Panc1 (cell line): ENCODE data around the gene FIZ1. TPM values are rescaled to one million over a fixed set of nuclear protein-coding genes. Genes with fewer than 3 reads are reported as not detected.

Source experiments
- ATAC-seq: fragments of 200-7000 bp; cut with Tn5 transposase; 2 replicates; pipeline ENCODE4 v1.9.1; 2020; ENCODE audit warnings: mild to moderate bottlenecking, moderate library complexity
- BruUV-seq: library from RNA; stranded (reverse); fragments of 400-500 nt; replicated peaks from 2 replicates; lab custom pipeline; 2021; lab: Mats Ljungman, UMichigan
- CTCF ChIA-PET: fragments of 300-600 bp; sonication (Branson Sonifier 250); formaldehyde crosslinking; loops from one replicate; lab custom pipeline; 2022; ENCODE audit warnings: antibody characterized with exemption; lab: Charles Lee
- POLR2A ChIA-PET: fragments of 300-600 bp; sonication (Branson Sonifier 250); formaldehyde crosslinking; loops from one replicate; lab custom pipeline; 2022; ENCODE audit warnings: antibody characterized with exemption; lab: Charles Lee
- DNase-seq: peaks from one replicate; pipeline ENCODE4 v3.0.0-alpha.2; 2010; ENCODE audit warnings: low read depth, low spot score
- H3K27ac ChIP-seq: 2 replicates; pipeline ENCODE4 v1.5.1; 2011; ENCODE audit warnings: mild to moderate bottlenecking, low read length, inconsistent platforms
- H3K27me3 ChIP-seq: fragments of 200-500 bp; sonication (Bioruptor generic); 2 replicates; pipeline ENCODE4 v1.6.0; 2014; ENCODE audit warnings: low read length, inconsistent platforms; ENCODE audit not compliant: control insufficient read depth, insufficient read depth
- H3K36me3 ChIP-seq: fragments of 200-500 bp; sonication (Bioruptor generic); 2 replicates; pipeline ENCODE4 v1.5.1; 2014; ENCODE audit warnings: inconsistent platforms, mild to moderate bottlenecking, low read length, moderate library complexity; ENCODE audit not compliant: control insufficient read depth, insufficient read depth
- H3K4me1 ChIP-seq: 2 replicates; pipeline ENCODE4 v1.5.1; 2011; ENCODE audit warnings: inconsistent platforms, mild to moderate bottlenecking, low read length, moderate library complexity; ENCODE audit not compliant: control insufficient read depth, insufficient read depth
- H3K4me3 ChIP-seq, 2 experiments: 2 replicates each; pipeline ENCODE4 v1.5.1; 2011 to 2012; ENCODE audit warnings: low read depth in 2 of 2, low read length in 2 of 2, mild to moderate bottlenecking in 2 of 2, inconsistent platforms in 1 of 2, moderate library complexity in 1 of 2
- H3K9me3 ChIP-seq: fragments of 200-500 bp; sonication (Bioruptor generic); 2 replicates; pipeline ENCODE4 v1.5.1; 2014; ENCODE audit warnings: low read depth, mild to moderate bottlenecking, inconsistent platforms, low read length, moderate library complexity; ENCODE audit not compliant: control insufficient read depth, insufficient read depth
- CTCF ChIP-seq: fragments of 450-650 bp; IDR thresholded peaks from 2 replicates; pipeline ENCODE4 v1.5.1; 2017; ENCODE audit warnings: mild to moderate bottlenecking
- POLR2AphosphoS5 ChIP-seq: IDR thresholded peaks from 2 replicates; pipeline ENCODE4 v1.6.1; 2012; ENCODE audit warnings: mild to moderate bottlenecking, low read depth, low read length, moderate library complexity
- REST ChIP-seq, 2 experiments: IDR thresholded peaks; 2 replicates each; pipeline ENCODE4 v1.6.1; 2011 to 2012; ENCODE audit warnings: low read depth in 2 of 2, control low read depth in 1 of 2, low read length in 1 of 2, mild to moderate bottlenecking in 1 of 2, moderate library complexity in 1 of 2; ENCODE audit not compliant: insufficient read depth in 1 of 2
- SIN3A ChIP-seq: IDR thresholded peaks from 2 replicates; pipeline ENCODE4 v1.6.1; 2012; ENCODE audit warnings: low read depth, mild to moderate bottlenecking, low read length, moderate library complexity, borderline replicate concordance; ENCODE audit not compliant: insufficient read depth
- TCF7L2 ChIP-seq: IDR thresholded peaks from 2 replicates; pipeline ENCODE4 v1.6.1; 2011; ENCODE audit warnings: mild to moderate bottlenecking, low read depth, low read length, inconsistent platforms
- in situ Hi-C: cut with HindIII; loops from 2 replicates; pipeline ENCODE4 v1.10.0; 2016; ENCODE audit warnings: low sequenced_read_pairs, low pct_unique_long_range_greater_than_20kb
- intact Hi-C: fragments of 100-400 bp; cut with micrococcal nuclease; formaldehyde crosslinking; loops from one replicate; pipeline ENCODE4 v1.10.0; 2022; ENCODE audit not compliant: unreplicated experiment
- total RNA-seq: library from RNA; stranded (reverse); gene quantifications from one replicate; pipeline ENCODE4 v1.2.1, GENCODE V29; 2021; ENCODE audit not compliant: unreplicated experiment

Gene FIZ1
- total RNA-seq, 1 experiment from 2014 or later = 28.5 TPM

GRCh38 chr19:55596304-55596703 lies 3.0 kb downstream of the FIZ1 start:
- TF ChIP-seq TCF7L2 = no peak
- TF ChIP-seq SIN3A = no peak
- no peak for TF ChIP-seq REST (IDR thresholded peaks at IDR 0.05; ENCODE audit: insufficient read depth in 1 of 2, low read depth in 2 of 2, low read length in 1 of 2)
- no peak for TF ChIP-seq CTCF
- ATAC-seq (no peak), DNase-seq (no peak)
- Histone ChIP-seq H3K27ac (no peak overlapping the region), H3K4me1 (peaks cover 6% of the 10 kb centered on the region), H3K27me3 (no peaks in the 10 kb centered on the region), H3K36me3 (no peaks in the 10 kb centered on the region; the same call in 1 of the 2 replicates), H3K4me3 (no peak overlapping the region), H3K9me3 (no peaks in the 10 kb centered on the region)
- POLR2A ChIA-PET = no interaction called here
- in situ Hi-C loops (no loop called here), intact Hi-C loops (no loop called here)
- no TSS peak for BruUV-seq
- CTCF ChIA-PET = no interaction called here

GRCh38 chr19:55594996-55595545 lies 4.2 kb downstream of the FIZ1 start:
- CTCF ChIA-PET = interaction anchor here (0.6 kb wide), 1 partner anchor 176 kb away, joined by 3 read pairs; no protein-coding TSS in a partner anchor
- intact Hi-C loops = no loop called here
- DNase-seq = no peak

More at GRCh38 chr19:55594996-55595545, 4.2 kb downstream of the FIZ1 start:
- no peaks in the 10 kb centered on the region for H3K9me3 ChIP-seq
- no peak for ATAC-seq
- no peak overlapping the region for H3K27ac ChIP-seq
- TF ChIP-seq REST (IDR thresholded peaks at IDR 0.05; ENCODE audit: insufficient read depth in 1 of 2, low read depth in 2 of 2, low read length in 1 of 2) = no peak
- no peak for TF ChIP-seq TCF7L2
- no peak for TF ChIP-seq CTCF
- TF ChIP-seq POLR2AphosphoS5 = no peak
- TF ChIP-seq SIN3A = no peak
- H3K4me1 ChIP-seq = no peaks in the 10 kb centered on the region
- BruUV-seq = no TSS peak
- in situ Hi-C loops = no loop called here
- no peaks in the 10 kb centered on the region for H3K27me3 ChIP-seq
- no peaks in the 10 kb centered on the region; the same call in 1 of the 2 replicates for H3K36me3 ChIP-seq
- POLR2A ChIA-PET = no interaction called here
- H3K4me3 ChIP-seq = no peak overlapping the region
